ENCODE data around the gene TWIST2.

DNA sequence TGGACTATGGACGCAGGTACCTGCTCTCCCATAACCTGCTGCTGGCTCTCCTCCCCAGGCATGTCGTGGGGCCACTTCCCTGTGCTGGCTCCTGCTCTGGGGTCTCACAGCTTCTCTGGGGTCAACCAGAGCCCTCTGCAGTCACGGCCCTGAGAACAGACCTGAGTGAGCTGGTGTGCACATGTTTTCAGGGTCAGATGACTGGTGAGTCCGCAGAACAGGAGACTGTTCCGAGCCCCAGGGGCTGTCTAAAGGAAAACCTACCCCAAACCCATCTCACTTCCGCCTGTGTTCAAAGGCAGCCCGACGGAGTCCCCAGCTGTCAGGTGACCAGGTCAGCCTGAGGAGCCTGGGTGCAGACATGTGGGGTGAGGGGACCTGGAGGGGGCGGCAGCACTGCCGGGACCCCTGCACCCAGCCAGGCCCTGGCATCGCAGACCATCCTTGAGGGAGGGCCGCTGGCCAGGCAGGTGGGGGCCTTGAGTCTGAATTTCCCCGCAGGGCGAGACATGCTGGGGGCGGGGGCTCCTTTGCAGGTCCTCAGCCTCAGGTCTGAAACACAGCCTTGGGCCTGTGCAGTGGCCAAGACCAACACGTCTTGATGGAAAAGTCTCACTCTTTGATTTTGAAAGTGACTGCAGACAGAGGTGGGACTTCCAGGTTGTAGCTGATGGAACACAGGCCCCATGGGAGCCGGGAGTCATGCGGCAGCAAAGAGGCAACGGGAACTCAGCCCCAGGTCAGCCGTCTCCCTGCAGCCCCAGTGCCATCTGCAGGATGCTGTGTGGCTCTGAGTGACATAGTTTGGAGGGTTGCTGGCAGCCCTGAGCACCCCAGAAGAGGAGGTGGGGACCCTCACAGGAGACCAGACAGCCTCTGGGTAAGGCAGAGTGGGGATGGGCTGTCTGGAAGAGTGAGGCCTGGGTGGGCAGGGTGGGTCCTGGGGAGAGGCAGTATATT, 65.3 kb downstream of the TWIST2 start:
- TF ChIP-seq CTCF (IDR thresholded peaks at IDR 0.05; ENCODE audit: low read length) (no peak), EZH2 (IDR thresholded peaks at IDR 0.05; ENCODE audit: borderline replicate concordance, low read length) (no peak)

All from OCI-LY1 (cell line).